HG03064 (cell line): ENCODE results near the gene AHNAK2.
"Not testable (repeated sequence)": the region's sequence is repeated elsewhere in the genome, so short reads cannot be mapped to it uniquely, and the experiment has no call there.

Experiments
- ATAC-seq: cut with Tn5 transposase; IDR thresholded peaks from one replicate; pipeline ENCODE4 v1.9.1; 2021; ENCODE audit warnings: low read depth; ENCODE audit not compliant: unreplicated experiment

Gene AHNAK2

DNA sequence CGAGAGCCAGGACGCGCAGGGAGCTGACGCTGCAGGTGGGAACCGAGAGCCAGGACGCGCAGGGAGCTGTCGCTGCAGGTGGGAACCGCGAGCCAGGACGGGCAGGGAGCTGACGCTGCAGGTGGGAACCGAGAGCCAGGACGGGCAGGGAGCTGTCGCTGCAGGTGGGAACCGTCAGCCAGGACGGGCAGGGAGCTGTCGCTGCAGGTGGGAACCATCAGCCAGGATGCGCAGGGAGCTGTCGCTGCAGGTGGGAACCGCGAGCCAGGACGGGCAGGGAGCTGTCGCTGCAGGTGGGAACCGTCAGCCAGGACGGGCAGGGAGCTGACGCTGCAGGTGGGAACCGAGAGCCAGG lies 72.6 kb downstream of the AHNAK2 start:
- ATAC-seq, result not testable (repeated sequence)

DNA sequence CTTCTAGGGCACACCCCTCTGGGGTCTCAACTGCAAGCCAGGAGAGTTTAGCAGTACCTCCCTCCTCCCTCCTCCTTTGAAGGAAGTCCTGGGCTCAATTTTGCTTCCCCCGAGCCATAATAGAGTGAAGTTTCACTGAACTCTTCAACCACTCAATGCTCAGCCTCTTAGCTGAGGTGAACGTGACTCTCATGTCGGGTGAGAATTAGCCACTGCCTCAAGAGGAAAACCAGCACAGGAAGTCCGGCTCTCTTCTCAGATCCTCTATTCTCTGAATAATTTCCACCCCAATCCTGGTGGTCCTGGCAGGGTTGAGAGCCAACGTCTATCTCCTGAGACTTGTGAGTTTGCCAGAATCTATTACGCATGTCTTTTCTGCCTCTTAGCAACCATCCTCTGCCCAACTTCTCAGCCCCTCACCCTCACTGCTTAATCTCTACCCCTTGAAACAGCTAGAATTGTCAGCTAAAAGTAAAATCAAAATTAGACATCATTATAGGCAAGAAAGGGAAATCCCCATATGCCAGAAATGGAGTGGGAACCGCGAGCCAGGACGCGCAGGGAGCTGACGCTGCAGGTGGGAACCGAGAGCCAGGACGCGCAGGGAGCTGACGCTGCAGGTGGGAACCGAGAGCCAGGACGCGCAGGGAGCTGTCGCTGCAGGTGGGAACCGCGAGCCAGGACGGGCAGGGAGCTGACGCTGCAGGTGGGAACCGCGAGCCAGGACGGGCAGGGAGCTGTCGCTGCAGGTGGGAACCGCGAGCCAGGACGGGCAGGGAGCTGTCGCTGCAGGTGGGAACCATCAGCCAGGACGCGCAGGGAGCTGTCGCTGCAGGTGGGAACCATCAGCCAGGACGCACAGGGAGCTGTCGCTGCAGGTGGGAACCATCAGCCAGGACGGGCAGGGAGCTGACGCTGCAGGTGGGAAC lies 73.3 kb downstream of the AHNAK2 start:
- not testable (repeated sequence) for ATAC-seq

DNA sequence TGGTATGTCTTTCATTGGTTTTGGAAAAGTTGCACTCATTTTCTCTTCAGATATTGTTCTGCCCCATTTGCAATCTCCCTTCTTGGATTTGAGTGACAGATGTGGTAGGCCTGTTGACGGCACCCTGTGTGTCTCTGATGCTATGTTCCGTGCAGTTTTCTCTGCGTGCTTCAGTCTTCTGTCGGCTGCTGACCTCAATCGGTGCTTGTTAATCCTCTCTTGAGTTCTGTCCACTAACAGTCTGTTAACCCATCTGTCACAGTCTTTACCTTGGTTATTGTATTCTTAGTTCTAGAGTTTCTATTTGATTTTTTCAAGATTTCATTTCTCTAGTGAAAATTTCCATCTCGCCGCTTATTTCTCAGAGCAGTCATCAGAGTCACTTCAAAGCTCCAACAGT lies 74.2 kb downstream of the AHNAK2 start:
- ATAC-seq, result no peak

DNA sequence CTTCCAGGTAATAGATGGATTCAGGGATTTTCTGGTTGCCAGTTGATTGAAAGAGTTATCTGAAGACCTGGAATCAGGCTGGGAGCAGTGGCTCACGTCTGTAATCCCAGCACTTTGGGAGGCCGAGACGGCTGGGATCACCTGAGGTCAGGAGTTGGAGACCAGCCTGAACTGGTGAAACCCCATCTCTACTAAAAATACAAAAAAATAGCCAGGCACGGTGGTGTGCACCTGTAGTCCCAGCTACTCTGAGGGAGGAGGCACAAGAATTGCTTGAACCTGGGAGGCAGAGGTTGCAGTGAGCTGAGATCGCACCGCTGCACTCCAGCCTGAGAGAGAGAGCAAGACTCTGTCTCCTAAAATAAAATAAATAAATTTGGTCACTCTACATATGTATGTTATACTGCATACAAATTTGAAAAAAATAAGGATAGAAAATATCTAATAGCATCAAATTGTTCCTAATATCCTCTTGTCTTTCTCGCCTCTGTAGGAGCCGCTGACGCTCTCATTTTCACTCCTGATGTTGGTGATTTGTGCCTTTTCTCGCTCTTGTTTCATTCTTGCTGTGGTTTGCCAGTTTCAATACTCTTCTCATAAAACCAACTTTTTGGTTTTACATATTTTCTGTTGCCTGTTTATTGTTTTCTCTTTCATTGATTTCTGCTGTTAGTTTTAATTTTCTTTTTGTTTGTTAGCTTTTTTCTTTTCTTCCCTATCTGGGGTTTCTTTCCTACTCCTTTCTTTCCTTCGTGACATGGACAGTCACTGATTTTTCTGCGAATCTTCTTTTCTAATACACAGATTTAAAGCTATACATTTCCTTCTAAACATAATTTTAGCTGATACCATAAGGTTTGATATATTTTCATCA lies 77.3 kb downstream of the AHNAK2 start:
- no peak for ATAC-seq

DNA sequence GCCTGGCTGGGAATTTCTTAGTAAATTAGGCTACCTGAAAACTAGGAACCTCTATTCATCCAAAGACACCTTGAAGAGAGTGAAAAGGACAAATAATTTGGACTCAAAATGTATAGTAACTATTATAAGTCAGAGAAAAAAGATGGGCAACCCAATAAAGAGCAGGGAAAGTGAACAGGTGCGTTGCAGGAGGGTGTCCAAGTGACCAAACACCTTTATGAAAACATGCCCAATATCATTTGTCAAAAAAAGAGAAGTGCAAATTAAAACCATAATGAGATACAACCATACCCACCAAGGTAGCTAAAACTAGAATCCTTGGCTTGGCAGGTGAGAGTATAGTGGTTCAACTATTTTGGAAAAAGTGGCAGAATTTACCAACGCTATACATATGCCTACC lies 78.4 kb downstream of the AHNAK2 start:
- no peak for ATAC-seq

DNA sequence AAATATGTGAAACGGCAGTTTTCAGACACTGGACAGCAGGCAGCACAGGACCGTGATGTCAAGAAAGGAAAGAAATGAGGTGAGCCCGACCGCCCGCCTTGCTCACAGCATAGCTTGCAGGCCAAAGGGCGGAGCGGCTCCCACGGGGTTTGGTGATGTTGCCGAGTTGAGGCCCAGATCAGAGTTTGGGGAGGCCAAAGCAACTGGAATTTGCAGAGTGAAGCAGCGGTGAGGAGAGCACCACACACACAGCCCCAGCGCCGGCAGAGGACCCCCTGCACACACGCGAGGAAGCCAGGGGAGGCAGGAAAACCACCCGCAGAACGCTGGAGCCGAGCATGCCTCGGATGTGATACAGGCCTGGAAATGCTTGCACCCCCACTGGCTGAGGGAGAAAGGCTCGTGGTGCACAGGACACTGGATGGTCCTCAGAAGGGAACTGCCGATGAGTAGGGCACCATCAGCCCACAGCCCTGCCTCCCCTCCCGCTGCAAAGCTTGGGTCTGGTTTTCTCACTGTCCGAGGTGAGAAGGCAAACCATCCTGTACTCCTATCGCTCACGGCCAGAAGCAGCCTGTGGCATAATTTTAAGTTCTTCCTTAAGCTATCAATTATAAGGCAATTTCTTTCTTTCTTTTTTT lies 79.2 kb downstream of the AHNAK2 start:
- ATAC-seq, result no peak

DNA sequence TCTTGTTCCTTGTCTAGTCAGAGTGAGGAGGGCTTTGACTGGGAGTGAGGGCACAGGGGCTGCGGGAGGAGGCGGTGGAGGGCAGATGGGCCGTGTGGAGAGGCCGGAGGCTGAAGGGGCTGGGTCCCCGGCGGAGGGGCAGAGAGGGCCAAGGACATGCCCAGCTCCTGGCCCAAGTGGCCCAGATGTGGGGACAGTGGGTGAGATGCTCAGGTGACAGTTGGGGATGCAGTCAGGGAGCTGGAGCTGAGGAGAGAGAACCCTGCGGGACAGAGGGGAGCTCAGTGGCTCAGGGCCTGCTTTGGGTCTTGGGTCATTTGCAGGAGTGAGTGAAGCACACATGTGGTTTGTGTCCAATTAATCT lies 80.0 kb downstream of the AHNAK2 start:
- no peak for ATAC-seq

DNA sequence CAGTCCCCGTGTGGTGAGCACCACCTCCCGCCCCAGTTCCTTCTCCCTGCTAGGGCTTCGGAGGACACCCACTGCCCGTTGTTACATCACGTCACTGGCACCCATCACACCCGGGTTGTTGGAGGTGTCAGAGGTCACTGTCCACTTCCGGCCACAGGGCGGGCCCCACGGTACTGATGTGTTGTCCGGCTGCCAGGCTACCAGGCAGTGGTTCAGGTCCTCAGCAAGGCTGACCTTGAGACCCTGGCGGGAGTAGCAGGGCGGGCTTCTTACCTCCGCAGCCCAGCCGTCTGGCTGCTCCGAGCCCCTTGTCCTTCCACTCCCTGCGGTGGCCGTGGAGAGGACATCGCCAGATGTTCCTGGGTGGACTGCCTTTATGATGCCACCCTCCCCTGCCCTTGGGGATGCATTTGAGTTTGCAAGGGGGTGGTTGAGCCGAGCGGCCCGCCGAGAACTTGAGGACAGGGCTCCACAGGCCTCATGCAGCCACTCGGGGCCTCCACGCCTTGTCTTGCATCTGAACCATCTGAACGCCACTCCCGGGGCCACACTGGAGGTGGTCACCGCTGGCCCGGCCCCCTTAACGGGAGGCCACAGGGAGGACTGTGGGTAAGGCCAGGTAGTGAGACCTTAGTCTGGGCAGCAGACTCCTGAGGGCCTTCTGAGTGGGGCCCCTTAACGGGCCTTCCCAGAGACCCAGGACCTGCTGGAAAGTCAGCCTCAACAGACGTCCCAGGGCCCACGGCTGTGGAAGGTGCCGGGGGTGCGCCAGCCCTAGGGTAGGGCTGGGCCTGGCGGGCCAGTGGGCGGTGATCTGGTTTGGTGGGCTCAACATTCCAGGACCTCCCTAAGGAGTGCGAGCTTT lies 80.6 kb downstream of the AHNAK2 start:
- ATAC-seq, result no peak

DNA sequence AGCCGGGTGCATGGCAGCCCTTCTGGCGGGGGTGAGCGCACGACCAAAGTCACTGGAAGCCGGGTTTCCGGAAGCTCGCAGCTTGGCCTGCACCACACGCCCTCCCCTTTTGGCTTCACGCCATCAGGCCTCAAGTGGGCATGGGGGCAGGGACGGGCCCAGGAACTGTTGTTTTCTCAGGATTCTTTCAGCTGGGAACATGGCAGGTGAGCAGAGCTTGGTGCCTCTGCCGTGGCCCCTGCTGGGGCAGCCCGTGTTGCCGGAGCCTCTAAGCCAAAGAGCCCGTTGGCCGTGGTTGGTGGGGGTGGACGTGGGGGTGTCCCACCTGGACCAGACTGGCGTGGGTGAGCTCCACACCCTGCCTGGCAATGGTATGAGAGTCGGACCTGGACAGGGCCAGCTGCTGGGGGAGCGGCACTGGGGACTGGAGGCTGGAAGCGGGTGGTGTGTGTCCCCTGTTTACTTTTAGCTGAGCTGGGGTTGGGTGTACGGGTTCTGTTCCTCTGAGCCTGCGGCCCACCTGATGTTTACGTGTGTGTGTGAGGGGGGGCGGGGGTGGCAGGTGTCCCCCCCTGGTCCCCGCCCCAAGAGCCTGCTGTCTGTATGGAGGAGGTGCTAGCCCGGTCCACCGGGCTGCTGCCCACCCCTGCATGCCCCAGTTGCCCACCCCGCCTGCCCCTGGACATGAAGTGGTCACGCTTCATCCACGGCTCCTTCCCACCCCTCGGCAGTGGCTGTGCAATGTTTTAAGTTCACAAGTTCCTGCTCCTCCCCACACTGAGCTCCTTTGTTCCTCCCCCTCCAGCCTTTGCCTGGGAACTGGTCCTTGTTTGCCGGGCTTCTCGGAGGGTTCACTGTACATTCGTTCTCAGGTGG lies 82.2 kb downstream of the AHNAK2 start:
- ATAC-seq, result no peak

DNA sequence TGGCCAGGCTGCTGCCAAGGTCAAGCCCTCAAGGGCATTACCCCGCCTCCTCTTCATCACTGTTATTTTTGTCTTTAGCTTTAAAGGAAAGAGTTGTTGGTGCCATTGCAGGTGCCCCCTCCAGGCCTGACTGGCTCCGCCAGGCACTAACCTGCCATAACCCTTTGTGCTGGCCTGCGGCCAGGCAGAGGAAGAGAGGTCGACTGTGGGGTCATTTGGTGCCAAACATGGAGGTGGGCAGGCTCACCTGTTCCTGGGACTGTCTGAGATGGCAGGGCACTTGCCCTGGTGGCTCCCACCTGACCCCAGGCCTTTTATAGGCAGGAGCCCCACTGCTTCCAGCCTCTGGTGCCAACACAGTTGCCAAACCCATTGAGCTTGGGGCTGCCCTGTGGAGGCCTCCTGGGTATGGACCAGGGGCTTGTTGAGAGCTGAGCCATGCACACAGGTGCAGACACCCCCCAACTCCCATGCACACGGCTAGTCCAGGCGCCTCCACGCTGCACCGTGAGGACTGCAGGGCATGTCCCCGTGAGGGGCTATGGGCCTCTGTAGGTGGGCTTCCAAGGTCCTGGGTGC lies 82.9 kb downstream of the AHNAK2 start:
- ATAC-seq, result no peak

DNA sequence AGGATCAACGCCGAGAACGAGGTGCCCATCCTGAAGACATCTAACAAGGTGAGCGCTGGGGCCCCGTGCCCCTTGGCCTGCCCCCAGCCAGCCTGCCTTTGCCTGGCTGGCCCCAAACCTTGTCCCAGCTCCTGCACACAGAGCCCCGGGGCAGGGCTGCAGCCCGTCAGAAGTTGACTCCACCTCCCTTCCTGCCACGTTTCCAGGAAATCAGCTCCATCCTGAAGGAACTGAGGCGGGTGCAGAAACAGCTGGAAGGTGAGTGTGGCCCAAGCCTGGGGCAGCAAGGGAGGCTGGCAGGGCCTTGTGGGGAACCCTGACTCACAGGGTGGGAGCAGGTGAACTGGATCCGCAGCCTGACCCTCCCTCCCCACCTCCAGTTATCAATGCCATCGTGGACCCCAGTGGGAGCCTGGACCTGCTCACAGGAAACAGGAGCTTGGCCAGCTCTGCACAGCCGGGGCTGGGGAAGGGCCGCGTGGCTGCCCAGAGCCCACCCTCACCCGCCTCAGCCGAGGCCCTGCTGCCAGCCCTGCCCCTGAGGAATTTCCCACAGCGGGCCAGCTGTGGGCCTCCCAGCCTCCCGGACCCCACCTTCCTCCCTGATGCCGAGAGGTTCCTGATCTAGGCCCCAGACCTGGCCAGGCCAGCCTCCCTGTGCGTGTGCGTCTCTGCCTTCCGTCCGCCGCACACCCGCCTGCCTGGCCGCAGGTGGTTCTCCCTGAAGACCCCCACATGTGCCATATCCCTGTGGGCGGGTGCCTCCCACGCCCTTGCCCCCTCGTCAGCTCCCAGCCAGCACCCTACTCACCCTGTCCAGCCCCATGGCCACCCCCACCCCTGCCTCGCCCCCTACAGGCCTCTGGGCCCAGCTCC lies 83.6 kb downstream of the AHNAK2 start:
- no peak for ATAC-seq

DNA sequence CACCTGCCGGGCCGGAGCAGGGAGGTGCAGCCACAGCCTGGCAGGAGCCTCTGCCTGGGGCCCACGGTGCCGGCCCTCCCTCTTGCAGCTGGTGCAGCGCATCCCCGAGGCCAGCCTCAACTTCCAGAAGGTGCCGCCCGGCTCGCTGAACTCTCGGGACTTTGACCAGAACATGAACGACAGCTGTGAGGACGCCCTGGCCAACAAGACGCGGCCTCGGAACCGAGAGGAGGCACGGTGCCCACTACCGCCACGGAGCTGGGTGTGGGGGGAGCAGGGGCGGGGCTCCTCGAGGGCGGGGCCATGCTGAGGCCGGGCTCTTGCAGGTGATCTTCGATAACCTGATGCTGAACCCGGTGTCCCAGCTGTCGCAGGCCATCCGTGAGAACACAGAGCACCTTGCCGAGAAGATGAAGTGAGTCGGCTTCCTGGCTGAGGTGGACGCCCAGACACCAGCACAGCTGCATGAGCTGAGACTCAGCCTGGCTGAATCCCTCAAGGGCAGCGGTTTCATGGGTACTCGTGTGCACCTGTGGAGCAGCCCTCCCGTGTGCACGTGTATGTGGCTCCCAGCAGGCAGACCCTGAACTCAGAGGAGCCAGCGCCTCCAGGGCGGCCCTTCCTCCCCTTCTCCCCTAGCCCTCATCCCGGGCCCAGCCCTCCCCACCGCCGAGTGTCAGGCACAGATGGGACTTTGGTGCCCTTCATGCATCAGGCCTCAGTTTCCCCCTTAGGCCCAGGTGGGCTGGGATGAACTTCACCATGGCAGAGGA lies 84.6 kb downstream of the AHNAK2 start:
- ATAC-seq, result no peak

DNA sequence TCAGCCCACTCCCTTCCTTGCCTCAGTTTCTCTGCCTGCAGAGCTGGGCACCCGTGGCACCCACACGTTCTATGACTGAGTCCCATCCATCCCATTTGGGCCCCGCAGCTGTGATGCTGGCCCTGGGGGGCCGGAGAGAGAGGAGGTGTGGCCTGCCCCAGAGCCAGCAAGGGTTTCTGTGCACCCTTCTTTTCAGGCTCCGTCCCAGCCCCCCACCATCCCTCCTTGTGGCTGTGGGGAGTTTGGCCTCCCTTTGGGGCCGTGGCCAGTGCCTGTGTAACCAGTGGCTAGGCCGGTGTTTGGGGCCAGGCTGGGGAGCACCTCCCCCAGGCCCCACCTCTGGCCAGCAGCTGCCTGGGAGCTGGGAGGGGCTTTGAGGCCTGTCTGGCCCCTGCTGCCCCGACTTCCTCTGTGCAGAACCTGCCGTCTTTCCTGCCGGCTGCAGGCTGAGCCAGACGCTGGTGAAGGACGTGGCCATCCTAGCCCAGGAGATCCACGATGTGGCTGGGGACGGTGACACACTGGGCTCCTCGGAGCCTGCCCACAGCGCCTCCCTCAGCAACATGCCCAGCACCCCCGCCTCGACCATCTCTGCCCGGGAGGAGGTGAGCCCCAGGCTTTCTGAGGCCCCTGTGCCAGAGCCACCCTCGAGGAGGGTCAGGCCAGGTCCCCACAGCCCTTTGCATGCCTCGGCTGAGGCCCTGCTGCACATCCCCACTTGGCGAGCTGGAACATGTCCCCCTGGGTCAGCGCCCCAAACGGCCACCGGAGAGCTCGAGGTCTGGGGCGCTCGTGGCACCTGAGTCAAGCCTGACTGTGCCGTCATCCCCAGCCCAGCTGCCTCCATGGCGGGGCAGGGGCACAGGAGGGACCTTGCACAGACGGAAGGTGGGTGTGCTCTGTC lies 85.4 kb downstream of the AHNAK2 start:
- no peak for ATAC-seq

DNA sequence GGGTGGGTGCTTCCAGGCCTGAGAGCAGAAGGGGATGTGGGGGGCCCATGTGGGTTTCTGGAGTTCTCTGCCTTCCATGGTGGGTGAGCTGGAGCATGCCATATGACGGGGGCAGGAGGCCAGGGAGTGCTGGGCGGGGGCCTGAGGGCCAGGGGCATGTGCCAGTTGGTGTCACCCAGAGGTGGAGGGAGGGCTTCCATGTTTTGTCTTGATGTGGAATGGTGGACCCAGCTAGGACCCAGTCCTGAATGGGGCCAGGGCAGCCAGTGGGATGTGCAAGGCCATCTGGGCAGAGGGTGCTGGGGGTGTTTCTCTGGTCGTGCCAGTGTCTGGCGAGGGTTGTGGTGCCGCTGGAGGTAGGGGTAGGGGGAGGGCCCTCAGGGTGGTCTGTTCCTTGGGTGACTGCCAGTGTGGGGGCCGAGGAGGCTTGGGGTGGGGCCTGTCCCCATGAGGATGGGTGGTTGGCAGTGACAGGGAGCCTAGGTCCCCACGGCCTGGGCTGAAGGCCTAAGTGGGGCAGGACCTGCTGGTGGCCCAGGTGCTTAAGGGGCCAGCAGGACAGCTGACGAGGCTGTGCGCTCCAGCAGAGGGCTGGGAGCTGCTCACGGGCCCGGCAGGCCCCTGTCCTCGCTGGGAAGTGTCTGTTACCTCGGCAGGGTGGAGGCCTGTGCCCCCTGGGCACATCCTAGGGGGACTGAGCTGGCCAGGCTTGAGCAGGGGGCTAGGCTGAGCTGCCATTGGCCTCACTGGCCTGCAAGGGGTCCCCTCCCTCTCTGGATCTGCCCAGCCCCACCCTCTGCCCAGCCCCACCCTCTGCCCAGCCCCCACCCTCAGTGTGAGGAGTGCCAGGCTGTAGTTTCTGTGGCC lies 86.3 kb downstream of the AHNAK2 start:
- ATAC-seq, result no peak

DNA sequence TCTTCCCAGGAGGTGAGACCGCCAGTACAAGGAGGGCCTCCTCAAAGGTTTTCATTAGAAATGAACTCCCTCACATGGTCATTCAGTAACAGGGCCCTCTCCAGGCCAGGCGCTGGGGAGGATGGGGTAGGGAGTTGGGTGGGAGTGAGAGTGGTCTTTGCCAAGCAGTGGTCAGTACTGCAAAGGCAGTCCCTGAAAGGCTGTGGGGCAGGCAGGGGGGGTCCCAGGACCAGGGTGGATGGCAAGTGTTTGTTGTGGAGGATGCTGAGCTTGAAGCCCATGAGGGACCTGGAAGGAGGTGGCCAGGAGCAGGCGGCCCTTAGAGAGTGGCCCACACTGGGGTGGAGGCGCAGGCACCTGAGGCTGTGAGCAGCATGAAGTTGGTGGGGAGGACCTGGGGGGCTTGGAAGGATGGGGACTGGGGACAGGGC lies 87.0 kb downstream of the AHNAK2 start:
- no peak for ATAC-seq
